ENCODE measurements around the gene PIGA.
"Not testable (repeated sequence)": the region's sequence is repeated elsewhere in the genome, so short reads cannot be mapped to it uniquely, and the experiment has no call there.

Gene PIGA

GRCh38 chrX:15310117-15310516 is 25.2 kb downstream of the PIGA start:
- DNase-seq (ENCODE audit: low read depth in 1 of 2, low spot score in 1 of 2): no peak
- no peak overlapping the region for H3K27ac ChIP-seq (replicated peaks)
- TF ChIP-seq GABPA (IDR thresholded peaks at IDR 0.05; ENCODE audit: low read depth): no peak
- TF ChIP-seq SPI1 (IDR thresholded peaks at IDR 0.05; ENCODE audit: borderline replicate concordance, low read depth): no peak
- TF ChIP-seq POLR2AphosphoS5 (IDR thresholded peaks at IDR 0.05; ENCODE audit: low read depth): no peak
- TF ChIP-seq, protein P1, sequence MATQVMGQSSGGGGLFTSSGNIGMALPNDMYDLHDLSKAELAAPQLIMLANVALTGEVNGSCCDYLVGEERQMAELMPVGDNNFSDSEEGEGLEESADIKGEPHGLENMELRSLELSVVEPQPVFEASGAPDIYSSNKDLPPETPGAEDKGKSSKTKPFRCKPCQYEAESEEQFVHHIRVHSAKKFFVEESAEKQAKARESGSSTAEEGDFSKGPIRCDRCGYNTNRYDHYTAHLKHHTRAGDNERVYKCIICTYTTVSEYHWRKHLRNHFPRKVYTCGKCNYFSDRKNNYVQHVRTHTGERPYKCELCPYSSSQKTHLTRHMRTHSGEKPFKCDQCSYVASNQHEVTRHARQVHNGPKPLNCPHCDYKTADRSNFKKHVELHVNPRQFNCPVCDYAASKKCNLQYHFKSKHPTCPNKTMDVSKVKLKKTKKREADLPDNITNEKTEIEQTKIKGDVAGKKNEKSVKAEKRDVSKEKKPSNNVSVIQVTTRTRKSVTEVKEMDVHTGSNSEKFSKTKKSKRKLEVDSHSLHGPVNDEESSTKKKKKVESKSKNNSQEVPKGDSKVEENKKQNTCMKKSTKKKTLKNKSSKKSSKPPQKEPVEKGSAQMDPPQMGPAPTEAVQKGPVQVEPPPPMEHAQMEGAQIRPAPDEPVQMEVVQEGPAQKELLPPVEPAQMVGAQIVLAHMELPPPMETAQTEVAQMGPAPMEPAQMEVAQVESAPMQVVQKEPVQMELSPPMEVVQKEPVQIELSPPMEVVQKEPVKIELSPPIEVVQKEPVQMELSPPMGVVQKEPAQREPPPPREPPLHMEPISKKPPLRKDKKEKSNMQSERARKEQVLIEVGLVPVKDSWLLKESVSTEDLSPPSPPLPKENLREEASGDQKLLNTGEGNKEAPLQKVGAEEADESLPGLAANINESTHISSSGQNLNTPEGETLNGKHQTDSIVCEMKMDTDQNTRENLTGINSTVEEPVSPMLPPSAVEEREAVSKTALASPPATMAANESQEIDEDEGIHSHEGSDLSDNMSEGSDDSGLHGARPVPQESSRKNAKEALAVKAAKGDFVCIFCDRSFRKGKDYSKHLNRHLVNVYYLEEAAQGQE (IDR thresholded peaks at IDR 0.05; ENCODE audit: insufficient replicate concordance, low read depth): no peak
- TF ChIP-seq, protein P2, sequence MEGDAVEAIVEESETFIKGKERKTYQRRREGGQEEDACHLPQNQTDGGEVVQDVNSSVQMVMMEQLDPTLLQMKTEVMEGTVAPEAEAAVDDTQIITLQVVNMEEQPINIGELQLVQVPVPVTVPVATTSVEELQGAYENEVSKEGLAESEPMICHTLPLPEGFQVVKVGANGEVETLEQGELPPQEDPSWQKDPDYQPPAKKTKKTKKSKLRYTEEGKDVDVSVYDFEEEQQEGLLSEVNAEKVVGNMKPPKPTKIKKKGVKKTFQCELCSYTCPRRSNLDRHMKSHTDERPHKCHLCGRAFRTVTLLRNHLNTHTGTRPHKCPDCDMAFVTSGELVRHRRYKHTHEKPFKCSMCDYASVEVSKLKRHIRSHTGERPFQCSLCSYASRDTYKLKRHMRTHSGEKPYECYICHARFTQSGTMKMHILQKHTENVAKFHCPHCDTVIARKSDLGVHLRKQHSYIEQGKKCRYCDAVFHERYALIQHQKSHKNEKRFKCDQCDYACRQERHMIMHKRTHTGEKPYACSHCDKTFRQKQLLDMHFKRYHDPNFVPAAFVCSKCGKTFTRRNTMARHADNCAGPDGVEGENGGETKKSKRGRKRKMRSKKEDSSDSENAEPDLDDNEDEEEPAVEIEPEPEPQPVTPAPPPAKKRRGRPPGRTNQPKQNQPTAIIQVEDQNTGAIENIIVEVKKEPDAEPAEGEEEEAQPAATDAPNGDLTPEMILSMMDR (IDR thresholded peaks at IDR 0.05; ENCODE audit: insufficient read depth, low read length): no peak
- H3K27me3 ChIP-seq (ENCODE audit: insufficient read depth, poor library complexity, severe bottlenecking): no peaks in the 10 kb centered on the region
- no peak overlapping the region for H3K4me3 ChIP-seq (replicated peaks; ENCODE audit: insufficient read depth, low read length)

GRCh38 chrX:15305899-15306298 is 29.4 kb downstream of the PIGA start:
- not testable (repeated sequence) for H3K27ac ChIP-seq (replicated peaks); H3K27me3 ChIP-seq (ENCODE audit: insufficient read depth, poor library complexity, severe bottlenecking); DNase-seq (ENCODE audit: low read depth in 1 of 2, low spot score in 1 of 2); H3K4me3 ChIP-seq (replicated peaks; ENCODE audit: insufficient read depth, low read length)

- DNase-seq (ENCODE audit: low read depth in 1 of 2, low spot score in 1 of 2): peak; percentile 57 to 90
- Histone ChIP-seq H3K4me3 (replicated peaks; ENCODE audit: insufficient read depth, low read length) (no peak overlapping the region), H3K27me3 (ENCODE audit: insufficient read depth, poor library complexity, severe bottlenecking) (no peaks in the 10 kb centered on the region), H3K27ac (replicated peaks) (peak overlapping the region; percentile 26; the same call in 1 of the 2 replicates)
- TF ChIP-seq, protein P2 (IDR thresholded peaks at IDR 0.05; ENCODE audit: insufficient read depth, low read length): no peak
- peak; percentile 34; the same call in 1 of the 2 replicates for TF ChIP-seq POLR2AphosphoS5 (IDR thresholded peaks at IDR 0.05; ENCODE audit: low read depth)
- TF ChIP-seq, protein P1 (IDR thresholded peaks at IDR 0.05; ENCODE audit: insufficient replicate concordance, low read depth): no peak
These were observed 33.4 kb downstream of the PIGA start for GRCh38 chrX:15301924-15302323.

- Histone ChIP-seq H3K27ac (replicated peaks) (no peak overlapping the region), H3K4me3 (replicated peaks; ENCODE audit: insufficient read depth, low read length) (no peak overlapping the region), H3K27me3 (ENCODE audit: insufficient read depth, poor library complexity, severe bottlenecking) (no peaks in the 10 kb centered on the region)
- DNase-seq (ENCODE audit: low read depth in 1 of 2, low spot score in 1 of 2): no peak
- TF ChIP-seq POLR2AphosphoS5 (IDR thresholded peaks at IDR 0.05; ENCODE audit: low read depth) (no peak), GABPA (IDR thresholded peaks at IDR 0.05; ENCODE audit: low read depth) (no peak), SPI1 (IDR thresholded peaks at IDR 0.05; ENCODE audit: borderline replicate concordance, low read depth) (no peak)
- TF ChIP-seq, protein P1 (IDR thresholded peaks at IDR 0.05; ENCODE audit: insufficient replicate concordance, low read depth): no peak
- TF ChIP-seq, protein P2 (IDR thresholded peaks at IDR 0.05; ENCODE audit: insufficient read depth, low read length): no peak
These were observed 35.1 kb downstream of the PIGA start for GRCh38 chrX:15299941-15300851.

Data from HL-60 (cell line).